GM21737 (cell line): ENCODE results near the gene ZNF48.

ENCODE experiments used
- ATAC-seq: cut with Tn5 transposase; IDR thresholded peaks from one replicate; pipeline ENCODE4 v1.9.1; 2021; ENCODE audit warnings: mild to moderate bottlenecking, moderate library complexity; ENCODE audit not compliant: unreplicated experiment

Gene ZNF48

DNA sequence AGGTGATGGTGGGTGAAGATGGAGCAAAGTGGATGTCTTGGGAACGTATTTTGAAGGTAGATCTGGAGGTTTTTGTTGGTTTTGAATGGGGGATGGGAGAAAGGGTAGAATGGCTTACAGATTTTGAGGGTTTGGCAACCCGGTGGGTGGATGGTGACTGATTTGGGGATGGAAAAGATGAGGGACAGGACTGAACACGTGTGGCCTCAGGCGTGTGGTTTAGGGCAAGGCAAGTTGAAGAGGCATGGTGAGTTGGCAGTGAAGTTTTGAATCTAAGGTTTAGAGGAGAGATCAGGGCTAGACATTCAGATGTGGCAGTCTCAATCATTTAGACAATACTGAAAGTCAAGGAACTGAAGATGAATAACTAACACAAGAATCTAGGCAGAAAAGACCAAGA is 39.6 kb downstream of the ZNF48 start:
- ATAC-seq: no peak

DNA sequence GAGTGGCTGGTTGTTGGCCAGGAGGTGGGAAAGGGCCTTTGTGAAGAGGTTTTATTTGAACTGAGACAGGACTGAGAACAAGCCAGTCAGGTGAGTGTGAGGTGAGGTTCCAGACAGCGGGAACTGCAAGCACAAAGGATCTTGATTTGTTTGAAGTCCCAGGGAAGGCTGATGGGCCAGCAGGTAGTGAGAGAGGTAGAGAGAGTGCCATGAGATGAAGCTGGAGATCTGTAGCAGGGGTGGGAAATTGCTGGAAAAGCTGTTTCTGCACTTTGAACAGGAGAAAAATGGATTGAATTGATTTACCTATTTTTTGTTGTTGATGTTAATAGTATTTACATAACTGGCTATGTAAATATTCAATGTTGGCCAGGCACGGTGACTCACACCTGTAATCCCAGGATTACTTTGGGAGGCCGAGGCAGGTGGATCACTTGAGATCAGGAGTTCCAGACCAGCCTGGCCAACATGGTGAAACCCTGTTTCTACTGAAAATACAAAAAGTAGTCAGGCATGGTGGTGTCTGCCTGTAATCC is 42.4 kb downstream of the ZNF48 start:
- ATAC-seq: no peak

DNA sequence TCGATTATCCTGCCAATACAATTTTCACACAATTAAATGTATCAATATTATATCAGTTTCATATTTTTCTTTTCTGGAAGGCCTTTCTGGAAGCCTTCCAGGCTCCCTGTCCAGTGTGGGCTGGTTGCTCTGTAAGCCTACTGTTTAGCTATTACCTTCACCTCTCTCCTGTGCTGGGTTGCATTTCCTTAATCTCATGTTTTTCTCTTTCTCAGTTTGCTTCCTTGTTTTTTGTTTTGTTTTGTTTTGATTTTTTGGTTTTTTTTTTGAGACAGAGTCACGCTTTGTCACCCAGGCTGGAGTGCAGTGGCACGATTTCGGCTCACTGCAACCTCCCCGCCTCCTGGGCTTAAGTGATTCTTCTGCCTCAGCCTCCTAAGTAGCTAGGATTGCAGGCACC is 43.6 kb downstream of the ZNF48 start:
- no peak for ATAC-seq

DNA sequence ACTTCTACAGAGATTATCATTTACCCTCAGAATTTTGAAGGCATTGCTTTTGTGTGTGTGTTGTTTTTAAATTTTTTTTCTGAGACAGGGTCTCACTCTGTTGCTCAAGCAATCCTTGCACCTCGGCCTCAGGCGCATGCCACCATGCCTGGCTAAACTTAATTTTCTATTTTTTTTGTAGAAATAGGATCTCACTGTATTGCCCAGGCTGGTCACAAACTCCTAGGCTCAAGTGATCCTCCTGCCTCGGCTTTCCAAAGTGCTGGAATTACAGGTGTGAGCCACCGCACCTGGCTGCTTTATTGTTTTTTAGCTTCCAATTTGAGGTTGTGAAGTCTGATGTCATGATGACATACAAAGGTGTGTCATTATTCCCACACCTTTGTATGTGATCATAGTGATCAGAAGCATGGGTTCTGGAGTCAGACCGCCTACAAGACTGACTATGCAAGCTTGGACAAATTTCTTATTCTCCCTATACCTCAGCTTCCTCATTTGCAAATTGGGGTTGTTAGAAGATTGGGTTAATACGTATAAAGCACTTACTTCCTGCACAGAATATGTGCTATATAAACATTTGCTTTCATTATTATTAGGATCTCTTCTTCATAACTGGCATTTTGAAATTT is 44.6 kb downstream of the ZNF48 start:
- no peak for ATAC-seq

- no peak for ATAC-seq
Observed at GRCh38 chr16:30443631-30444030, 48.4 kb downstream of the ZNF48 start.

- no peak for ATAC-seq
Observed at GRCh38 chr16:30444231-30445148, 49.3 kb downstream of the ZNF48 start.

DNA sequence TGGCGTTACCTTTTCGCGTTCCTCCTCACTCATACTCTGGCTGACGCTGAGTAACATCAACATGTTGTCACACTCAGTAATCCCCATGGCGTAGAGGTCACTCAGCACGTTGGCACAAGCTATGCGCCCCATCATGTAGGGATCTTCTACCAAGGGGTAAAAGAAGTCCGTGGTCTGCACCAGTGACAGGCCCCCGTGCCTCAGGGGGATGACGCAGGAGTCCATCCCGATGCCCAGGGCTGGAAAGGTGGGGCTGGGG is 49.9 kb downstream of the ZNF48 start:
- no peak for ATAC-seq

GRCh38 chr16:30445408-30446202 is 50.4 kb downstream of the ZNF48 start, which contains the start of gene SEPHS2:
SEPHS2 (minus strand) TSS chr16:30445874; CDS start chr16:30445727, 147 bp downstream.
- ATAC-seq: peak; percentile 79

DNA sequence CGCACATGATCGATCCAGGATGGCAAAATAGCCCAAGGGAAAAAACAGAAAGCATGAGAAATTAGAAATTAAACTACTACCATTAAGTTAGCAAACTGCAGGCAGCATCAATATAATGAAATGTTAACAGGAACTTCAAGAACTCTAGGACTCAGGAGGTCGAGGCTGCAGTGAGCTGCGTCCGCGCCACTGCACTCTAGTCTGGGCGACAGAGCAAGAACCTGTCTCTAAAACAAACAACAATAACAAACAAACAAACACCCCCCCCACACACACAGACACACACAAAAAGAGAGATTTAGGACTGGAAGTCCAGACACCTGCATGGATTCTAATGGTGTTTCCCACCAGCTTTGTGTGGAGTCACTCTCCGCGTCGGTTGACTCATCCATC is 51.0 kb downstream of the ZNF48 start:
- ATAC-seq: no peak

DNA sequence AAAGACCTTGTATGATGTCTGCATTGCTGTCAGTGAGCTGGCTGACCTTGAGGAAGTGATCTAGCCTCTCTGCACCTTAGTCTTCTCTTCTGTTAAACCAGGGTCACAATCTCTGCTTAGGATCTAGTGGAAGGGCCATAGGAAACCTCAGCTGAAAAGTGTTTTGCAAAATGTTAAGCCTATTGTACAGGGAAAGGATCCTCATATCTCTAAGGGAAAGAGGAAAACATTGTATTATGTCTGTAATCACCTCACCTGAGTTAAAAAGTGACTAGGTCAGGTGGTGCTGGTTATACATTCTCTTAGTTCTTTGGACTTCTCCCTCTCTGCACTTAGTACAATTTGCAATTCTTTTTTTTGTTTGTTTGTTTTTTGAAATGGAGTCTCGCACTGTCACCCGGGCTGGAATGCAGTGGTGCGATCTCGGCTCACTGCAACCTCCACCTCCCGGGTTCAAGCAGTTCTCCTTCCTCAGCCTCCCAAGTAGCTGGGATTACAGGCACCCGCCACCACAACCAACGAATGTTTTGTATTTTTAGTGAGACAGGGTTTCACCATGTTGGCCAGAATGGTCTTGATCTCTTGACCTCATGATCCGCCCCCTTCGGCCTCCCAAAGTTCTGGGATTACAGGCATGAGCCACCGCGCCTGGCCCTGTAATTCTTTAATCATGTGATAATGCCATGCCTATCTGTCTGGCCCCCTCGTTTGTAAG is 52.4 kb downstream of the ZNF48 start:
- ATAC-seq: no peak

GRCh38 chr16:30449116-30449435 is 53.9 kb downstream of the ZNF48 start:
- no peak for ATAC-seq
